WTC11 (cell line): ENCODE data around the gene RAB24.

ENCODE experiments used
- ARID4B ChIP-seq: sonication (generic); formaldehyde crosslinking; IDR thresholded peaks from 2 replicates; pipeline ENCODE4 v1.8.0; 2023; ENCODE audit warnings: missing genetic modification reagents, mild to moderate bottlenecking, borderline replicate concordance
- ATF3 ChIP-seq: sonication (generic); formaldehyde crosslinking; conservative IDR thresholded peaks from 2 replicates; pipeline ENCODE4 v1.8.1; 2022; ENCODE audit warnings: mild to moderate bottlenecking, missing genetic modification reagents
- MAX ChIP-seq: sonication (generic); formaldehyde crosslinking; IDR thresholded peaks from 2 replicates; pipeline ENCODE4 v1.8.0; 2022; ENCODE audit warnings: mild to moderate bottlenecking, missing genetic modification reagents
- NFYB ChIP-seq: sonication (generic); formaldehyde crosslinking; conservative IDR thresholded peaks from 2 replicates; pipeline ENCODE4 v1.8.0; 2022; ENCODE audit warnings: low read depth, missing genetic modification reagents
- NR3C1 ChIP-seq: sonication (generic); formaldehyde crosslinking; conservative IDR thresholded peaks from 2 replicates; pipeline ENCODE4 v1.8.1; 2023; ENCODE audit warnings: low read depth, mild to moderate bottlenecking, missing genetic modification reagents
- RELA ChIP-seq: sonication (generic); formaldehyde crosslinking; IDR thresholded peaks from 2 replicates; pipeline ENCODE4 v1.8.1; 2022; ENCODE audit warnings: missing genetic modification reagents, mild to moderate bottlenecking, borderline replicate concordance
- SMAD4 ChIP-seq: sonication (generic); formaldehyde crosslinking; IDR thresholded peaks from 2 replicates; pipeline ENCODE4 v1.8.0; 2022; ENCODE audit warnings: mild to moderate bottlenecking, missing genetic modification reagents
- TF ChIP-seq, protein P1 (sequence below): fragments of 200-600 bp; IDR thresholded peaks from 2 replicates; pipeline ENCODE4 v1.8.0; 2022; ENCODE audit warnings: antibody characterized with exemption
- TF ChIP-seq, protein P2 (sequence below): fragments of 250-450 bp; sonication (Bioruptor Pico); IDR thresholded peaks from 2 replicates; pipeline ENCODE4 v1.9.0; 2021; ENCODE audit warnings: mild to moderate bottlenecking
- TF ChIP-seq, protein P3 (sequence below): fragments of 250-450 bp; sonication (Bioruptor Pico); conservative IDR thresholded peaks from 2 replicates; pipeline ENCODE4 v1.9.0; 2021; ENCODE audit warnings: mild to moderate bottlenecking

- TF ChIP-seq NFYB (CRISPR knock-in tag): no peak
- TF ChIP-seq, protein P1, sequence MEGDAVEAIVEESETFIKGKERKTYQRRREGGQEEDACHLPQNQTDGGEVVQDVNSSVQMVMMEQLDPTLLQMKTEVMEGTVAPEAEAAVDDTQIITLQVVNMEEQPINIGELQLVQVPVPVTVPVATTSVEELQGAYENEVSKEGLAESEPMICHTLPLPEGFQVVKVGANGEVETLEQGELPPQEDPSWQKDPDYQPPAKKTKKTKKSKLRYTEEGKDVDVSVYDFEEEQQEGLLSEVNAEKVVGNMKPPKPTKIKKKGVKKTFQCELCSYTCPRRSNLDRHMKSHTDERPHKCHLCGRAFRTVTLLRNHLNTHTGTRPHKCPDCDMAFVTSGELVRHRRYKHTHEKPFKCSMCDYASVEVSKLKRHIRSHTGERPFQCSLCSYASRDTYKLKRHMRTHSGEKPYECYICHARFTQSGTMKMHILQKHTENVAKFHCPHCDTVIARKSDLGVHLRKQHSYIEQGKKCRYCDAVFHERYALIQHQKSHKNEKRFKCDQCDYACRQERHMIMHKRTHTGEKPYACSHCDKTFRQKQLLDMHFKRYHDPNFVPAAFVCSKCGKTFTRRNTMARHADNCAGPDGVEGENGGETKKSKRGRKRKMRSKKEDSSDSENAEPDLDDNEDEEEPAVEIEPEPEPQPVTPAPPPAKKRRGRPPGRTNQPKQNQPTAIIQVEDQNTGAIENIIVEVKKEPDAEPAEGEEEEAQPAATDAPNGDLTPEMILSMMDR: no peak
- no peak for TF ChIP-seq ATF3 (CRISPR knock-in tag)
- TF ChIP-seq, protein P2, sequence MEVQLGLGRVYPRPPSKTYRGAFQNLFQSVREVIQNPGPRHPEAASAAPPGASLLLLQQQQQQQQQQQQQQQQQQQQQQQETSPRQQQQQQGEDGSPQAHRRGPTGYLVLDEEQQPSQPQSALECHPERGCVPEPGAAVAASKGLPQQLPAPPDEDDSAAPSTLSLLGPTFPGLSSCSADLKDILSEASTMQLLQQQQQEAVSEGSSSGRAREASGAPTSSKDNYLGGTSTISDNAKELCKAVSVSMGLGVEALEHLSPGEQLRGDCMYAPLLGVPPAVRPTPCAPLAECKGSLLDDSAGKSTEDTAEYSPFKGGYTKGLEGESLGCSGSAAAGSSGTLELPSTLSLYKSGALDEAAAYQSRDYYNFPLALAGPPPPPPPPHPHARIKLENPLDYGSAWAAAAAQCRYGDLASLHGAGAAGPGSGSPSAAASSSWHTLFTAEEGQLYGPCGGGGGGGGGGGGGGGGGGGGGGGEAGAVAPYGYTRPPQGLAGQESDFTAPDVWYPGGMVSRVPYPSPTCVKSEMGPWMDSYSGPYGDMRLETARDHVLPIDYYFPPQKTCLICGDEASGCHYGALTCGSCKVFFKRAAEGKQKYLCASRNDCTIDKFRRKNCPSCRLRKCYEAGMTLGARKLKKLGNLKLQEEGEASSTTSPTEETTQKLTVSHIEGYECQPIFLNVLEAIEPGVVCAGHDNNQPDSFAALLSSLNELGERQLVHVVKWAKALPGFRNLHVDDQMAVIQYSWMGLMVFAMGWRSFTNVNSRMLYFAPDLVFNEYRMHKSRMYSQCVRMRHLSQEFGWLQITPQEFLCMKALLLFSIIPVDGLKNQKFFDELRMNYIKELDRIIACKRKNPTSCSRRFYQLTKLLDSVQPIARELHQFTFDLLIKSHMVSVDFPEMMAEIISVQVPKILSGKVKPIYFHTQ (CRISPR knock-in tag): no peak
- no peak for TF ChIP-seq ARID4B (CRISPR knock-in tag)
- TF ChIP-seq MAX (CRISPR knock-in tag): no peak
- TF ChIP-seq, protein P3, sequence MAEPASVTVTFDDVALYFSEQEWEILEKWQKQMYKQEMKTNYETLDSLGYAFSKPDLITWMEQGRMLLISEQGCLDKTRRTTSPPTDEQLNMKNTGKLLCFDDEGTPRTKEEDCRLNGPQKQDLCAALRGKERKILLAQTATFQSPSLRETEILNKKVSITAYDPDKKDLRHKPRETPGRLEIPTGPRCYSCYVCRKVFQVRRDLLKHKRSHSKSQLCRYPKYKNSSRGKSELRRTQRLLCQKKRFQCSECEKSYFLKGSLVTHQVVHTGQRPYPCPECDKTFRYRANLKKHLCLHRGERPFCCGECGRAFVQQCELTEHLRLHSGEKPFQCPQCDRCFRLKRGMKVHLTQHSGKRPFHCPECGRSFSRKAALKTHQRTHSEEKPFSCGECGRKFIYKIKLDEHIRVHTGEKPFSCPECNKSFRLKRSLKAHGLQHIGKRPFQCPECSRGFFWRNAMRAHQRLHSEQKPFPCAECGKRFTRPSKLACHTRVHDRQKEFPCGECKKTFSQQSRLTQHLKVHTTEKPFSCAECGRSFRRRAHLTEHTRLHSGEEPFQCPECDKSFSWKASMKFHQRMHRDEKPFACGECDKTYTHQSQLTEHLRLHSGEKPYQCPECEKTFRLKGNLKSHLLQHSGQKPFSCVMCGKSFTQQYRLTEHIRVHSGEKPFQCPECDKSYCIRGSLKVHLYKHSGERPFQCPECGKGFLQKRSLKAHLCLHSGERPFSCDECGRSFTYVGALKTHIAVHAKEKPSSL (CRISPR knock-in tag): no peak
- no peak for TF ChIP-seq RELA
- no peak for TF ChIP-seq NR3C1 (CRISPR knock-in tag)
- TF ChIP-seq SMAD4: no peak
Observed at GRCh38 chr5:177261510-177261909, 42.0 kb downstream of the RAB24 start.
